ENCODE results near the gene SPHK2.
"Not testable (repeated sequence)": the region's sequence is repeated elsewhere in the genome, so short reads cannot be mapped to it uniquely, and the experiment has no call there.

Gene SPHK2

DNA sequence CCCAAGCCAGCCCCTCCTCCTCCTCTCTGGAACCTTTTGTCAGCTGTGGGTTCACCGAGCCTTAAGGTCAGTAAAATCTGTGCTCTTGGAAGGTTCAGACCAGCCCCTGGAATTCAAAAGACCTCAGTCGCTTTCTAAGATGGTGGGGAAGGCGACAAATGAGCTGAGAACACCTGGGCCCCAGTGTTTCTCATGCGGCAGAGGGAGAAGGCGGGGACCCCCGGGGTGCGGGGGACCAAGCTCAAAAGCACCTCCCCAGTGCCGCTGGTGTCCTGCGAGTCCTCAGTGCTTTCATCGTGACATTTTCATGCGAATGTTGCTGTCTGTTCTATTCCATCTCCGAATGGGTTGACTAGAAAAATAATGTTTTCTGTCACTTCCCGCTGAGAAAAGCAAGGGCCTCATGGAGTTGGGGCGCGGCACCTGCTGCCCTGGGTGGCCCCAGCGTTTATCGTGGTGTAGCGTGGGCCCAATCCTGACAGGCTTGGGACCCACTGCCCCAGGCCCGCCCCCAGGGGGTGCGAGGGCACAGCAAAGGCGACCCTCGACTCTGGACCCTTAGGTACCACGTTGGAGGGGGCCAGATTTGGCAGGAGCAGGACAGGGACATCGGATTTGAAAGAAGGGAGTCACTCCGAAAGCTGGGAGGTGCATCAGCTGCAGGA, 54.3 kb downstream of the SPHK2 start:
- no peaks in the 10 kb centered on the region for H3K27me3 ChIP-seq (ENCODE audit: insufficient read depth, low read length)

DNA sequence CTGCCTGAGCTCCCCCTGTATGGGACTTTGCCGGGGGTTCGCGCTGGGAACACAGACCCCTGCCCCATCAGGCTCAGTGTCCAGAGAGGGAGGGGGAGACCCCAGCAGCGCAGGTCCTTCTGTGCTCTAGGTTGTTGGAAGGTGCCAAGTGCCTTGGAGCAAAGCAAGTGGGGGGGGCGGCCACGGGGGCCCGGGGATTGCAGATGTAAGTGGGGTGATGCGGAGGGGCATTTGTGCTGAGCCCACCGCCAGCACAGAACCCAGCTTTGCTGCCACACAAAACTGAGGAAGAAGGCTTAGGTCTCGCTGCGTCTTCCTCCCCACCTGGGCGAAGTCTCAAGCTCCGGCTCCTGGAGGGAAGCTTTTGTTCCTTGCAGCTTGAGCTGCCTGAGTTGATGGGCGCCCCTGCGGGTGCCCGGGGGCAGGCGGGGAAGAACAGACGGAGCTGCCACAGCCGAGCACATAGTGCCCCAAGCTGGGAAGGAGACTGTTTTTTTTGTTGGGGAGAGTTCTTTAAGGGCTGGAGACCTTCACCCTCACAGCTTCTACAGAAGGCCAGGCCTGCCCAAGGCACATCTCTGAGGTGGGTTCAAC, 55.0 kb downstream of the SPHK2 start:
- Histone ChIP-seq H3K4me1 (ENCODE audit: control insufficient read depth, insufficient read depth, low read length, unreplicated experiment) (peaks cover 4% of the 10 kb centered on the region), H3K4me3 (ENCODE audit: low read depth, low read length) (no peak overlapping the region), H3K36me3 (ENCODE audit: insufficient read depth, low read length) (no peaks in the 10 kb centered on the region), H2AFZ (ENCODE audit: low read length, unreplicated experiment) (no peak overlapping the region), H3K27ac (ENCODE audit: low read depth, low read length) (no peak overlapping the region), H3K79me2 (ENCODE audit: control insufficient read depth, insufficient read depth, low read length, unreplicated experiment) (no peaks in the 10 kb centered on the region), H3K27me3 (ENCODE audit: insufficient read depth, low read length) (no peaks in the 10 kb centered on the region)

More for the DNA sequence above, 54.3 kb downstream of the SPHK2 start:
- no peak overlapping the region for H2AFZ ChIP-seq (ENCODE audit: low read length, unreplicated experiment)
- no peak overlapping the region for H3K27ac ChIP-seq (ENCODE audit: low read depth, low read length)
- no peaks in the 10 kb centered on the region for H3K36me3 ChIP-seq (ENCODE audit: insufficient read depth, low read length)
- H3K4me1 ChIP-seq (ENCODE audit: control insufficient read depth, insufficient read depth, low read length, unreplicated experiment): peaks cover 4% of the 10 kb centered on the region
- no peaks in the 10 kb centered on the region for H3K79me2 ChIP-seq (ENCODE audit: control insufficient read depth, insufficient read depth, low read length, unreplicated experiment)
- no peak overlapping the region for H3K4me3 ChIP-seq (ENCODE audit: low read depth, low read length)

DNA sequence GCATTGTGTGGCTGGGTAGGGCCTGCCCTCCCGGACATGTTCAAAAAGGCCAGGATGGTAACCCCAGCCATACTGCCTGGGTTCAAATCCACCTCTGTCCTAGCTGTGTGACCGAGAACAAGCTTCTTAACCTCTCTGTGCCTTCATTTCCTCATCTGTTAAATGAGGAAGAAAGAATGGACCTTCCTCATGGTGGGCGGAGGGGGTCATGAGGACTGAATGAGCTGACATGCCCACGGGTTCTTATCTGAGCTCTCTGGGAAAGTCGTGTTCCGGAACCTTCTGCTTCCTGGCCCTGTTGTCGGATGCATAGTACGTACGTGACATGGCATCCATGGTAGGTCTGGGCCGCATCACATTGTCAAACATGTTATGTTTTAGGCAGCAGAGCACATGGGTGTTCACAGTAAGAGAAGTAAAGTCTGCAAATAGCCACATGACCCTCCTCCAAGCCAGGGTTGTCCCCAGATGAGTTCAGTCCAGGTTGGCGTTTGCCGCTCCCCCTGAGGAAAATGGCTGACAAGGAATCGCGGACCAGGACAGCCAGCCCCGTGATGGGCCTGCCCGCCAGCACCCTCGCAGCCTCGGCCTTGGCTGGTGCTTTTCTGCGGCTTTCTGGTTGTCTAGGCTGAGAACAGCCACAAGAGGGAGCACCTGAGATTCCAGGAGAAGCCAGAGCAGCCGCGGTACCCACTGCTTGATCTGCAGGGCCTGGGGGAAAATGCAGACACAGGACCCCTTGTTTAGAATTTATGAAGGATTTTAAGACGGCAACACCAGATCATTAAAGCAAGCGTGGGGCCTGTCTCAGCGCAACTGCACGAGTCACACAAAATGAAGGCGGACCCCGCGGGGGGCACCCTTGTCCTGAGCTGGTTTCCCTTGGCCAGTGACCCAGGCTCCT, 55.9 kb downstream of the SPHK2 start:
- no peaks in the 10 kb centered on the region for H3K36me3 ChIP-seq (ENCODE audit: insufficient read depth, low read length)
- no peaks in the 10 kb centered on the region for H3K27me3 ChIP-seq (ENCODE audit: insufficient read depth, low read length)
- no peaks in the 10 kb centered on the region for H3K79me2 ChIP-seq (ENCODE audit: control insufficient read depth, insufficient read depth, low read length, unreplicated experiment)
- no peak overlapping the region for H3K4me3 ChIP-seq (ENCODE audit: low read depth, low read length)
- H3K27ac ChIP-seq (ENCODE audit: low read depth, low read length): no peak overlapping the region
- no peak overlapping the region for H2AFZ ChIP-seq (ENCODE audit: low read length, unreplicated experiment)
- H3K4me1 ChIP-seq (ENCODE audit: control insufficient read depth, insufficient read depth, low read length, unreplicated experiment): peaks cover 4% of the 10 kb centered on the region

DNA sequence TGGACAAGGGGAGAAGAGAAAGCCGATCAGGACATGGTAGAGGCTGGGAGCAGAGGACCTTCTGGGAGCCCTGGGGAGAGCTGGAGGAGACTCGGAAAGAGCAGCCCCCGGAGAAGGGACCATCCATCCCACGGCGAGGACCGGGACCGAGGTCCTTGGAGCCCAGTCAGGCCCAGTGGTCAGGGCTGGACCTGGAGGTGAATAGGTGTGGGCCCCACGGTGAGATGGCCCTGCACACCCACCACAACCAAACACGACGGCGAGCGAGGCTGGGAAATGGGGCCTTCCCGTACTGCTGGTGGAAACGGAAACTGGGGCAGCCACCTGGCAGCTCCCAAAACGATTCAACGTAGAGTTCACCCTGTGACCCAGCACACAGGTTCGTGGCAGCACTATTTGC, 57.2 kb downstream of the SPHK2 start:
- Histone ChIP-seq H3K4me1 (ENCODE audit: control insufficient read depth, insufficient read depth, low read length, unreplicated experiment) (peaks cover 4% of the 10 kb centered on the region), H3K27ac (ENCODE audit: low read depth, low read length) (no peak overlapping the region), H3K27me3 (ENCODE audit: insufficient read depth, low read length) (no peaks in the 10 kb centered on the region)

DNA sequence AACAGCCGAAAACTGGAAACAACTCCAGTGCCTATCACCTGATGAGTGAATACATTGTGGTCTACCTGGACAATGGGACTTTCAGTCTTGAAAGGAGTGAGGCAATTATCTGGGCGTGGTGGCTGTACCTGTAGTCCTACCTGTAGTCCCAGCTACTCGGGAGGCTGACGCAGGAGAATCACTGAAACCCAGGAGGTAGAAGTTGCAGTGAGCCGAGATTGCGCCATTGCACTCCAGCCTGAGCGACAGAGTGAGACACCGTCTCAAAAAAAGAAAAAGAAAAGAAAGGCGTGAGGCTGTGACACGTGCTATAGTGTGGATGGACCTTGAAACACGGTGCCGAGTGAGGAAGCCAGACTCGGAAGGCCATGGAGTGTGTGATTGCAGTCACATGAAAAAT, 57.6 kb downstream of the SPHK2 start:
- Histone ChIP-seq H2AFZ (ENCODE audit: low read length, unreplicated experiment) (no peak overlapping the region), H3K27ac (ENCODE audit: low read depth, low read length) (no peak overlapping the region), H3K4me3 (ENCODE audit: low read depth, low read length) (no peak overlapping the region), H3K4me1 (ENCODE audit: control insufficient read depth, insufficient read depth, low read length, unreplicated experiment) (peaks cover 4% of the 10 kb centered on the region), H3K27me3 (ENCODE audit: insufficient read depth, low read length) (no peaks in the 10 kb centered on the region), H3K79me2 (ENCODE audit: control insufficient read depth, insufficient read depth, low read length, unreplicated experiment) (no peaks in the 10 kb centered on the region), H3K36me3 (ENCODE audit: insufficient read depth, low read length) (no peaks in the 10 kb centered on the region)

More for the DNA sequence above, 57.2 kb downstream of the SPHK2 start:
- H3K36me3 ChIP-seq (ENCODE audit: insufficient read depth, low read length): no peaks in the 10 kb centered on the region
- H2AFZ ChIP-seq (ENCODE audit: low read length, unreplicated experiment): no peak overlapping the region
- no peak overlapping the region for H3K4me3 ChIP-seq (ENCODE audit: low read depth, low read length)
- no peaks in the 10 kb centered on the region for H3K79me2 ChIP-seq (ENCODE audit: control insufficient read depth, insufficient read depth, low read length, unreplicated experiment)

DNA sequence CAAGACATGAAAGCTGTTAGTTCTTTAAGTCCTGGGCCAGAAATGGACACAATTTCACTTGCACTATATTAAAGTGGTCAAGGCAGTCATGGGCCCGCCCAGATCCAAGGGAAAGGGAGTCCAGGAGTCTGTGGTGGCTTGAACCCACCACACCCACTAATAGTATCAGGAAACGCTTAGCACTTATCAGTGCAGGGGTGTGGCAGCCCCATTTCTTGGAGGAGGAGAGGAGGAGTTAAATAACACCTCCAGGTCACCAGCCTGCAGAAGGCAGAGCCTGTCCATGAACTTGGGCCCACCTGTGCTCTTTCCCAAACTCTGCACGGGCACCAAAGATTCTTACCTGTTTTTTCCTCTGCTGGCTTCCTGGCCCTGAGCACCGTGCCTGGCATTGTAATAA, 58.9 kb downstream of the SPHK2 start:
- H3K4me3 ChIP-seq (ENCODE audit: low read depth, low read length): no peak overlapping the region
- H3K36me3 ChIP-seq (ENCODE audit: insufficient read depth, low read length): no peaks in the 10 kb centered on the region
- no peaks in the 10 kb centered on the region for H3K79me2 ChIP-seq (ENCODE audit: control insufficient read depth, insufficient read depth, low read length, unreplicated experiment)
- no peaks in the 10 kb centered on the region for H3K27me3 ChIP-seq (ENCODE audit: insufficient read depth, low read length)
- H3K27ac ChIP-seq (ENCODE audit: low read depth, low read length): no peak overlapping the region
- H2AFZ ChIP-seq (ENCODE audit: low read length, unreplicated experiment): no peak overlapping the region
- H3K4me1 ChIP-seq (ENCODE audit: control insufficient read depth, insufficient read depth, low read length, unreplicated experiment): peaks cover 4% of the 10 kb centered on the region

DNA sequence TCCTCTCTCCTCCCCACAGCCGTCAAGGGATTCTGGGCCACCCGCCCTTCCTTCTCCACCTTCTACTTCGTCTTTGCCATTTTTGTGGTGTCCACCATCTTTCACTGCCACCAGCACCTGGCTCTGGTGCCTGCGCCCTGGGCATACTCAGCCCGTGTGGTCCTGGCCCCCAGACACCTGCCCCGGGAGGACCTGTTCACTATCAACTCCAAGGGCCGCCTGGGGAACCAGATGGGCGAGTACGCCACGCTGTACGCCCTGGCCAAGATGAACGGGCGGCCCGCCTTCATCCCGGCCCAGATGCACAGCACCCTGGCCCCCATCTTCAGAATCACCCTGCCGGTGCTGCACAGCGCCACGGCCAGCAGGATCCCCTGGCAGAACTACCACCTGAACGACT, 60.7 kb downstream of the SPHK2 start:
- H3K4me3 ChIP-seq (ENCODE audit: low read depth, low read length); H3K36me3 ChIP-seq (ENCODE audit: insufficient read depth, low read length); H2AFZ ChIP-seq (ENCODE audit: low read length, unreplicated experiment); H3K27ac ChIP-seq (ENCODE audit: low read depth, low read length); H3K4me1 ChIP-seq (ENCODE audit: control insufficient read depth, insufficient read depth, low read length, unreplicated experiment); H3K79me2 ChIP-seq (ENCODE audit: control insufficient read depth, insufficient read depth, low read length, unreplicated experiment); H3K27me3 ChIP-seq (ENCODE audit: insufficient read depth, low read length): not testable (repeated sequence)

Measured in ACC112 (cell line).